HepG2 (cell line): ENCODE results near the gene ANKRD40CL. TPM values are rescaled to one million over a fixed set of nuclear protein-coding genes. Genes with fewer than 3 reads are reported as not detected.
A peak's percentile ranks its signal among the peaks of the same experiment; 100 is the strongest.

ENCODE experiments used
- ATAC-seq: fragments of 200-7000 bp; cut with Tn5 transposase; 3 replicates; pipeline ENCODE4 v1.9.1; 2020; ENCODE audit warnings: mild to moderate bottlenecking, moderate library complexity
- BruUV-seq: library from RNA; stranded (reverse); fragments of 400-500 nt; replicated peaks from 2 replicates; lab custom pipeline; 2021; lab: Mats Ljungman, UMichigan
- CTCF ChIA-PET: fragments of 300-600 bp; formaldehyde crosslinking; extraction: SDS; loops from one replicate; lab custom pipeline; 2021; ENCODE audit warnings: low total read pairs, inconsistent platforms, low intra/inter-chr PET ratio; lab: Yijun Ruan, JAX
- POLR2A ChIA-PET: fragments of 350-600 bp; sonication (Branson Sonifier 250); formaldehyde crosslinking; loops from one replicate; lab custom pipeline; 2020; ENCODE audit warnings: antibody characterized with exemption, inconsistent platforms; lab: Yijun Ruan, JAX
- DNase-seq: peaks from one replicate; pipeline ENCODE4 v3.0.0-alpha.2; 2015; ENCODE audit warnings: low spot score
- FAIRE-seq: peaks from 3 replicates; lab custom pipeline; 2011; peaks lifted over from hg19 to GRCh38; lab: Jason Lieb, UNC
- H2AFZ ChIP-seq: one replicate; pipeline ENCODE4 v1.6.1; 2011; ENCODE audit warnings: low read length, inconsistent platforms
- H3K27ac ChIP-seq: fragments of 300-600 bp; 3 replicates; pipeline ENCODE4 v1.8.0; 2011; ENCODE audit warnings: mixed run types, mild to moderate bottlenecking, mixed read lengths, low read length, inconsistent platforms; ENCODE audit not compliant: insufficient read depth; ENCODE audit errors: extremely low read length
- H3K27me3 ChIP-seq, 2 experiments: fragments of 200-600 bp in 1 of 2; 2 replicates in 1 of 2; 3 replicates in 1 of 2; pipeline versions ENCODE4 v1.6.0 to v1.8.0; 2011; ENCODE audit warnings: low read length in 2 of 2, mild to moderate bottlenecking in 2 of 2, moderate library complexity in 2 of 2, inconsistent platforms in 1 of 2; ENCODE audit not compliant: insufficient read depth in 2 of 2, control insufficient read depth in 1 of 2
- H3K36me3 ChIP-seq, 2 experiments: fragments of 200-600 bp in 1 of 2; replicated peaks in 1 of 2; 2 replicates in 1 of 2; 3 replicates in 1 of 2; pipeline versions ENCODE4 v1.5.1 to v1.8.0; 2011; ENCODE audit warnings: low read length in 2 of 2, inconsistent platforms in 1 of 2; ENCODE audit not compliant: insufficient read depth in 2 of 2, control insufficient read depth in 1 of 2
- H3K4me1 ChIP-seq: 2 replicates; pipeline ENCODE4 v1.5.1; 2012; ENCODE audit warnings: low read length, inconsistent platforms; ENCODE audit not compliant: insufficient read depth
- H3K4me2 ChIP-seq: 2 replicates; pipeline ENCODE4 v1.6.0; 2011; ENCODE audit warnings: low read depth, low read length, inconsistent platforms
- H3K4me3 ChIP-seq, 3 experiments: fragments of 200-600 bp in 1 of 3; sonication (generic), shearing (Covaris generic) in 1 of 3; replicated peaks in 1 of 3; 2 replicates each; pipeline ENCODE4 v1.5.1; 2011 to 2016; ENCODE audit warnings: low read length in 3 of 3, inconsistent platforms in 2 of 3, low read depth in 2 of 3, mild to moderate bottlenecking in 2 of 3, control low read depth in 1 of 3, mixed read lengths in 1 of 3; ENCODE audit not compliant: insufficient read depth in 1 of 3
- H3K79me2 ChIP-seq: one replicate; pipeline ENCODE4 v1.6.1; 2011; ENCODE audit warnings: low read length, inconsistent platforms; ENCODE audit not compliant: insufficient read depth
- H3K9ac ChIP-seq: 2 replicates; pipeline ENCODE4 v1.6.0; 2011; ENCODE audit warnings: mild to moderate bottlenecking, low read depth, low read length, inconsistent platforms; ENCODE audit not compliant: insufficient read depth
- H3K9me3 ChIP-seq: 2 replicates; pipeline ENCODE4 v1.5.1; 2012; ENCODE audit warnings: mild to moderate bottlenecking, low read length
- H4K20me1 ChIP-seq: 2 replicates; pipeline ENCODE4 v1.6.0; 2011; ENCODE audit warnings: inconsistent platforms, mild to moderate bottlenecking, low read length, moderate library complexity; ENCODE audit not compliant: insufficient read depth
- FLYWCH1 ChIP-seq: sonication (generic); formaldehyde crosslinking; IDR thresholded peaks from 2 replicates; pipeline ENCODE4 v1.8.1; 2023; ENCODE audit warnings: mild to moderate bottlenecking, missing genetic modification reagents
- HOXA9 ChIP-seq: sonication (generic); formaldehyde crosslinking; IDR thresholded peaks from 2 replicates; pipeline ENCODE4 v1.8.1; 2022; ENCODE audit warnings: missing genetic modification reagents, mild to moderate bottlenecking, moderate library complexity, borderline replicate concordance
- KLF11 ChIP-seq: IDR thresholded peaks from 2 replicates; pipeline ENCODE4 v1.6.1; 2016; ENCODE audit warnings: missing compliant biosample characterization
- MED8 ChIP-seq: sonication (generic); formaldehyde crosslinking; IDR thresholded peaks from 2 replicates; pipeline ENCODE4 v1.8.1; 2023; ENCODE audit warnings: mild to moderate bottlenecking, missing genetic modification reagents; ENCODE audit not compliant: insufficient replicate concordance
- NFE2L2 ChIP-seq: fragments of 150-350 bp; IDR thresholded peaks from 2 replicates; pipeline ENCODE4 v1.6.1; 2014; ENCODE audit warnings: low read length
- RXRA ChIP-seq: sonication (generic); formaldehyde crosslinking; IDR thresholded peaks from 2 replicates; pipeline ENCODE4 v1.5.1; 2020; ENCODE audit warnings: missing genetic modification reagents
- TMF1 ChIP-seq: sonication (generic); formaldehyde crosslinking; IDR thresholded peaks from 2 replicates; pipeline ENCODE4 v1.8.1; 2022; ENCODE audit warnings: low read depth, missing genetic modification reagents
- ZNF34 ChIP-seq: sonication (generic); formaldehyde crosslinking; IDR thresholded peaks from 2 replicates; pipeline ENCODE4 v1.4.0; 2020; ENCODE audit warnings: mild to moderate bottlenecking, missing genetic modification reagents, borderline replicate concordance
- ZNF451 ChIP-seq: sonication (generic); formaldehyde crosslinking; IDR thresholded peaks from 2 replicates; pipeline ENCODE4 v1.5.0; 2020; ENCODE audit warnings: mild to moderate bottlenecking, missing genetic modification reagents
- ZSCAN22 ChIP-seq: sonication (generic); formaldehyde crosslinking; IDR thresholded peaks from 2 replicates; pipeline ENCODE4 v1.4.0; 2020; ENCODE audit warnings: mild to moderate bottlenecking, missing genetic modification reagents
- WGBS: methylation state at CpG from one replicate; pipeline ENCODE4 v1.1.6; 2017; ENCODE audit warnings: low lambda C conversion rate; 5-methylcytosine and 5-hydroxymethylcytosine counted together
- in situ Hi-C: cut with HindIII; loops from 2 replicates; pipeline ENCODE4 v1.10.0; 2017; ENCODE audit warnings: low pct_unique_long_range_greater_than_20kb; ENCODE audit not compliant: extremely low pct_ligation_motif_present
- intact Hi-C: fragments of 100-400 bp; cut with micrococcal nuclease; formaldehyde crosslinking; loops from one replicate; pipeline ENCODE4 v1.10.0; 2022; ENCODE audit not compliant: unreplicated experiment
- polyA plus RNA-seq, 8 experiments: library from polyadenylated mRNA; depleted of rRNA in 3 of 8; stranded (reverse) in 7 of 8; unstranded in 1 of 8; fragments of >200 nt; fragmentation: Illumina TruSeq in 4 of 8; extraction: Trizol in 4 of 8; gene quantifications; 2 replicates each; pipeline versions ENCODE4 v1.2.1 to v1.2.3, GENCODE V29; 2011 to 2016; ENCODE audit warnings: low read depth in 4 of 8, missing spikeins in 1 of 8, mixed read lengths in 1 of 8; ENCODE audit not compliant: insufficient read depth in 1 of 8
- total RNA-seq, 5 experiments: library from RNA; depleted of rRNA; stranded (reverse); fragments of >200 nt; fragmentation: Illumina TruSeq; extraction: Trizol; gene quantifications; 2 replicates each; pipeline ENCODE4 v1.2.3, GENCODE V29; 2016; ENCODE audit warnings: low read depth in 1 of 5
- TF ChIP-seq, protein P1 (sequence below): sonication (generic); formaldehyde crosslinking; IDR thresholded peaks from 2 replicates; pipeline ENCODE4 v1.4.0; 2020; ENCODE audit warnings: missing genetic modification reagents, borderline replicate concordance
- TF ChIP-seq, protein P2 (sequence below): conservative IDR thresholded peaks from 2 replicates; pipeline ENCODE4 v1.6.1; 2018; ENCODE audit warnings: missing genetic modification reagents
- TF ChIP-seq, protein P3 (sequence below): IDR thresholded peaks from 2 replicates; pipeline ENCODE4 v1.6.1; 2016; ENCODE audit warnings: low read depth, missing genetic modification reagents, missing compliant biosample characterization

ANKRD40CL gene
- total and polyA plus RNA-seq, 2 of the 13 experiments (the other 11 are each of a cell fraction or from before 2014, with no cell fraction given) = 0.03 to 0.11 TPM

DNA sequence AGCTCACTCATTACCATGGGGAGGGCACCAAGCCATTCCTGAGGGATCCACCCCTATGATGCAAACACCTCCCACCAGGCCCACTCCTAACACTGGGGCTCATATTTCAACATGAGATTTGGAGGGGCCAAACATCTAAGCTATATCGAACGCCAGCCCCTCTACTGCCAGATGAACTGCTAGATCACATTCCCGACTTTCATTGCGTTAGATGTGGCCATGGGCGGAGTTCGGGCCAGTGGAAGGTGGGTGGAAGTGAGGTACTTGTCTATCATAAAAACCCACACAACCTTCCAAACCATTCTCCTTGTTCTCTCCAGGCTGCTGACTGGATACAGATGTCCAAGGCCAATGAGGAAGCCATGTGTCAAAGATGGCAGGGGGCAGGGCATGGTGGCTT, 27.0 kb upstream of the ANKRD40CL start (continued):
- TF ChIP-seq, protein P1, sequence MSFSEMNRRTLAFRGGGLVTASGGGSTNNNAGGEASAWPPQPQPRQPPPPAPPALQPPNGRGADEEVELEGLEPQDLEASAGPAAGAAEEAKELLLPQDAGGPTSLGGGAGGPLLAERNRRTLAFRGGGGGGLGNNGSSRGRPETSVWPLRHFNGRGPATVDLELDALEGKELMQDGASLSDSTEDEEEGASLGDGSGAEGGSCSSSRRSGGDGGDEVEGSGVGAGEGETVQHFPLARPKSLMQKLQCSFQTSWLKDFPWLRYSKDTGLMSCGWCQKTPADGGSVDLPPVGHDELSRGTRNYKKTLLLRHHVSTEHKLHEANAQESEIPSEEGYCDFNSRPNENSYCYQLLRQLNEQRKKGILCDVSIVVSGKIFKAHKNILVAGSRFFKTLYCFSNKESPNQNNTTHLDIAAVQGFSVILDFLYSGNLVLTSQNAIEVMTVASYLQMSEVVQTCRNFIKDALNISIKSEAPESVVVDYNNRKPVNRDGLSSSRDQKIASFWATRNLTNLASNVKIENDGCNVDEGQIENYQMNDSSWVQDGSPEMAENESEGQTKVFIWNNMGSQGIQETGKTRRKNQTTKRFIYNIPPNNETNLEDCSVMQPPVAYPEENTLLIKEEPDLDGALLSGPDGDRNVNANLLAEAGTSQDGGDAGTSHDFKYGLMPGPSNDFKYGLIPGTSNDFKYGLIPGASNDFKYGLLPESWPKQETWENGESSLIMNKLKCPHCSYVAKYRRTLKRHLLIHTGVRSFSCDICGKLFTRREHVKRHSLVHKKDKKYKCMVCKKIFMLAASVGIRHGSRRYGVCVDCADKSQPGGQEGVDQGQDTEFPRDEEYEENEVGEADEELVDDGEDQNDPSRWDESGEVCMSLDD (CRISPR knock-in tag) = no peak
- no peak for TF ChIP-seq ZNF451 (CRISPR knock-in tag)
- TF ChIP-seq ZNF34 = no peak
- TF ChIP-seq RXRA (CRISPR knock-in tag) = no peak
- TF ChIP-seq ZSCAN22 (CRISPR knock-in tag) = no peak

DNA sequence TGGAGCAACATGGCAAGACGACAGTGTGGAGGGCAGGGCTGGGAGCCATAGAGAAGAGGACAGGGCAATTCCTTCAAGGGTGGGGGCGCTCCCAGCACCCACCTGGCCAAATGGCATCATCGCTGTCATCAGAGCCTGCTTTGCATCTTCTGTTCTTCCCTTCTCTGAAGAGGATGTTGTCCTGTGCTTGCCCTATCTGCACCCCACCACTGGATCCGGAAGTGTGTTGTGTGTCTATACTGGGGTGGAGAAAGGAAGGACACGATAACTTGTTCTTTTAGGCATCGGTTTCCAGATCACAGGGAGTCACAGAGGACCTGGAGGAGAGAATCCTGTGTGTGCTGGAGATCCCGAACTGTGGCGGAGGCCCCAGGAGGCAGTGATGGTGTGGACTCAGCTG, 25.7 kb upstream of the ANKRD40CL start:
- peaks cover 7% of the 10 kb centered on the region for H3K4me1 ChIP-seq
- ChIA-PET CTCF (no interaction called here), POLR2A (no interaction called here)
- FAIRE-seq (no peak), DNase-seq (no peak), ATAC-seq (no peak)
- intact Hi-C loops = no loop called here
- no peak overlapping the region for H3K9ac ChIP-seq
- no peaks in the 10 kb centered on the region for H3K9me3 ChIP-seq
- H3K36me3 ChIP-seq = no peaks in the 10 kb centered on the region
- in situ Hi-C loops = no loop called here
- H3K27ac ChIP-seq = no peak overlapping the region
- no peak overlapping the region for H3K4me2 ChIP-seq
- WGBS = 61% methylated on average over 8 of the region's 8 CpGs
- H3K4me3 ChIP-seq = no peak overlapping the region
- no peaks in the 10 kb centered on the region for H4K20me1 ChIP-seq
- H2AFZ ChIP-seq = no peak overlapping the region
- peaks cover 2 to 24% of the 10 kb centered on the region in 2 experiments; a peak in 4 of 5 replicates for H3K27me3 ChIP-seq
- H3K79me2 ChIP-seq = no peaks in the 10 kb centered on the region
- no TSS peak for BruUV-seq
- TF ChIP-seq, protein P2, sequence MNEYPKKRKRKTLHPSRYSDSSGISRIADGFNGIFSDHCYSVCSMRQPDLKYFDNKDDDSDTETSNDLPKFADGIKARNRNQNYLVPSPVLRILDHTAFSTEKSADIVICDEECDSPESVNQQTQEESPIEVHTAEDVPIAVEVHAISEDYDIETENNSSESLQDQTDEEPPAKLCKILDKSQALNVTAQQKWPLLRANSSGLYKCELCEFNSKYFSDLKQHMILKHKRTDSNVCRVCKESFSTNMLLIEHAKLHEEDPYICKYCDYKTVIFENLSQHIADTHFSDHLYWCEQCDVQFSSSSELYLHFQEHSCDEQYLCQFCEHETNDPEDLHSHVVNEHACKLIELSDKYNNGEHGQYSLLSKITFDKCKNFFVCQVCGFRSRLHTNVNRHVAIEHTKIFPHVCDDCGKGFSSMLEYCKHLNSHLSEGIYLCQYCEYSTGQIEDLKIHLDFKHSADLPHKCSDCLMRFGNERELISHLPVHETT = no peak
- TF ChIP-seq NFE2L2 (no peak), KLF11 (no peak), FLYWCH1 (CRISPR knock-in tag) (0 out of 2 replicates have a peak, but pooled peaks have one; percentile 32), TMF1 (CRISPR knock-in tag) (no peak), MED8 (no peak), HOXA9 (CRISPR knock-in tag) (no peak)
- TF ChIP-seq, protein P3, sequence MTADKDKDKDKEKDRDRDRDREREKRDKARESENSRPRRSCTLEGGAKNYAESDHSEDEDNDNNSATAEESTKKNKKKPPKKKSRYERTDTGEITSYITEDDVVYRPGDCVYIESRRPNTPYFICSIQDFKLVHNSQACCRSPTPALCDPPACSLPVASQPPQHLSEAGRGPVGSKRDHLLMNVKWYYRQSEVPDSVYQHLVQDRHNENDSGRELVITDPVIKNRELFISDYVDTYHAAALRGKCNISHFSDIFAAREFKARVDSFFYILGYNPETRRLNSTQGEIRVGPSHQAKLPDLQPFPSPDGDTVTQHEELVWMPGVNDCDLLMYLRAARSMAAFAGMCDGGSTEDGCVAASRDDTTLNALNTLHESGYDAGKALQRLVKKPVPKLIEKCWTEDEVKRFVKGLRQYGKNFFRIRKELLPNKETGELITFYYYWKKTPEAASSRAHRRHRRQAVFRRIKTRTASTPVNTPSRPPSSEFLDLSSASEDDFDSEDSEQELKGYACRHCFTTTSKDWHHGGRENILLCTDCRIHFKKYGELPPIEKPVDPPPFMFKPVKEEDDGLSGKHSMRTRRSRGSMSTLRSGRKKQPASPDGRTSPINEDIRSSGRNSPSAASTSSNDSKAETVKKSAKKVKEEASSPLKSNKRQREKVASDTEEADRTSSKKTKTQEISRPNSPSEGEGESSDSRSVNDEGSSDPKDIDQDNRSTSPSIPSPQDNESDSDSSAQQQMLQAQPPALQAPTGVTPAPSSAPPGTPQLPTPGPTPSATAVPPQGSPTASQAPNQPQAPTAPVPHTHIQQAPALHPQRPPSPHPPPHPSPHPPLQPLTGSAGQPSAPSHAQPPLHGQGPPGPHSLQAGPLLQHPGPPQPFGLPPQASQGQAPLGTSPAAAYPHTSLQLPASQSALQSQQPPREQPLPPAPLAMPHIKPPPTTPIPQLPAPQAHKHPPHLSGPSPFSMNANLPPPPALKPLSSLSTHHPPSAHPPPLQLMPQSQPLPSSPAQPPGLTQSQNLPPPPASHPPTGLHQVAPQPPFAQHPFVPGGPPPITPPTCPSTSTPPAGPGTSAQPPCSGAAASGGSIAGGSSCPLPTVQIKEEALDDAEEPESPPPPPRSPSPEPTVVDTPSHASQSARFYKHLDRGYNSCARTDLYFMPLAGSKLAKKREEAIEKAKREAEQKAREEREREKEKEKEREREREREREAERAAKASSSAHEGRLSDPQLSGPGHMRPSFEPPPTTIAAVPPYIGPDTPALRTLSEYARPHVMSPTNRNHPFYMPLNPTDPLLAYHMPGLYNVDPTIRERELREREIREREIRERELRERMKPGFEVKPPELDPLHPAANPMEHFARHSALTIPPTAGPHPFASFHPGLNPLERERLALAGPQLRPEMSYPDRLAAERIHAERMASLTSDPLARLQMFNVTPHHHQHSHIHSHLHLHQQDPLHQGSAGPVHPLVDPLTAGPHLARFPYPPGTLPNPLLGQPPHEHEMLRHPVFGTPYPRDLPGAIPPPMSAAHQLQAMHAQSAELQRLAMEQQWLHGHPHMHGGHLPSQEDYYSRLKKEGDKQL (CRISPR knock-in tag) = no peak
